Activated CD8-positive, alpha-beta memory T cell treated with anti-CD3 and anti-CD28 coated beads for 36 hours (primary cell): ENCODE measurements around the gene IMP4. TPM values are rescaled to one million over a fixed set of nuclear protein-coding genes. Genes with fewer than 3 reads are reported as not detected.

ENCODE experiments used
- CTCF ChIA-PET: fragments of 350-600 bp; sonication (Branson Sonifier 250); formaldehyde crosslinking; loops from one replicate; lab custom pipeline; 2021; ENCODE audit warnings: antibody characterized with exemption; lab: Charles Lee
- POLR2A ChIA-PET: fragments of 350-600 bp; sonication (Branson Sonifier 250); formaldehyde crosslinking; loops from one replicate; lab custom pipeline; 2021; ENCODE audit warnings: antibody characterized with exemption; lab: Charles Lee
- total RNA-seq, 2 experiments: library from RNA; stranded (reverse); gene quantifications; one replicate each; pipeline ENCODE4 v1.2.3, GENCODE V29; 2021

The IMP4 gene
- total RNA-seq, 2 experiments from 2014 or later = 238 to 240 TPM

- CTCF ChIA-PET = interaction anchor here (1.1 to 2.7 kb wide), 2 partner anchors 8 to 39 kb away, joined by 3 to 21 read pairs; partner anchors contain the start of gene IMP4
- POLR2A ChIA-PET = no interaction called here
Measured at GRCh38 chr2:130334026-130334425, 8.7 kb upstream of the IMP4 start.

- CTCF ChIA-PET = interaction anchor here (1.1 kb wide), 1 partner anchor 38 kb away, joined by 3 read pairs; no protein-coding TSS in a partner anchor
- POLR2A ChIA-PET = no interaction called here
Measured at GRCh38 chr2:130335226-130335625, 7.5 kb upstream of the IMP4 start.

GRCh38 chr2:130336150-130336876, 6.4 kb upstream of the IMP4 start:
- ChIA-PET POLR2A (interaction anchor here (0.7 kb wide), 1 partner anchor 20 kb away, joined by 7 read pairs; no protein-coding TSS in a partner anchor), CTCF (interaction anchor here (1.5 kb wide), 1 partner anchor 19 kb away, joined by 3 read pairs; the partner anchor contains the start of gene PTPN18)

GRCh38 chr2:130336877-130337734, 5.6 kb upstream of the IMP4 start:
- ChIA-PET POLR2A (interaction anchor here (0.7 kb wide), 2 partner anchors 19 to 179 kb away, joined by 7 to 11 read pairs; no protein-coding TSS in a partner anchor), CTCF (interaction anchor here (1.5 kb wide), 1 partner anchor 19 kb away, joined by 3 read pairs; the partner anchor contains the start of gene PTPN18)

- ChIA-PET POLR2A (no interaction called here), CTCF (no interaction called here)
Measured at GRCh38 chr2:130337735-130338325, 4.9 kb upstream of the IMP4 start.

- ChIA-PET CTCF (no interaction called here), POLR2A (no interaction called here)
Measured at GRCh38 chr2:130338793-130339345, 3.8 kb upstream of the IMP4 start.

GRCh38 chr2:130339885-130340745, 2.6 kb upstream of the IMP4 start:
- ChIA-PET POLR2A (no interaction called here), CTCF (interaction anchor here (2.8 to 3.5 kb wide), 2 partner anchors 7 to 158 kb away, joined by 16 to 21 read pairs; partner anchors contain the start of genes MZT2B and SMPD4)

GRCh38 chr2:130341562-130342019, 1.1 kb upstream of the IMP4 start:
- POLR2A ChIA-PET = interaction anchor here (1.7 to 2.2 kb wide), 6 partner anchors 10 to 386 kb away, joined by 5 to 17 read pairs (median 12); partner anchors contain the start of genes MZT2B, PTPN18 and SMPD4
- CTCF ChIA-PET = interaction anchor here (0.5 to 3.5 kb wide), 6 partner anchors 8 to 160 kb away, joined by 3 to 23 read pairs (median 14); partner anchors contain the start of genes MZT2B and SMPD4

- CTCF ChIA-PET = interaction anchor here (1.5 to 3.5 kb wide), 8 partner anchors 9 to 160 kb away, joined by 4 to 23 read pairs (median 10); partner anchors contain the start of genes MZT2B, PTPN18 and SMPD4
- POLR2A ChIA-PET = interaction anchor here (1.1 to 2.2 kb wide), 7 partner anchors 10 to 386 kb away, joined by 3 to 17 read pairs (median 9); partner anchors contain the start of genes MZT2B, PTPN18 and SMPD4
Measured at GRCh38 chr2:130342020-130342532, 621 bp upstream of the IMP4 start.

- CTCF ChIA-PET = interaction anchor here (1.2 to 2.5 kb wide), 3 partner anchors 8 to 164 kb away, joined by 4 to 10 read pairs (median 9); partner anchors contain the start of gene SMPD4
- POLR2A ChIA-PET = interaction anchor here (0.5 to 0.6 kb wide), 2 partner anchors 26 to 32 kb away, joined by 3 read pairs; no protein-coding TSS in a partner anchor
Measured at GRCh38 chr2:130344578-130344977, 1.9 kb downstream of the IMP4 start.

- ChIA-PET POLR2A (interaction anchor here (0.5 to 0.6 kb wide), 2 partner anchors 26 to 32 kb away, joined by 3 read pairs; no protein-coding TSS in a partner anchor), CTCF (interaction anchor here (1.2 kb wide), 1 partner anchor 164 kb away, joined by 4 read pairs; the partner anchor contains the start of gene SMPD4)
Measured at GRCh38 chr2:130345091-130345490, 2.4 kb downstream of the IMP4 start.

- CTCF ChIA-PET = no interaction called here
- POLR2A ChIA-PET = no interaction called here
Measured at GRCh38 chr2:130345611-130346010, 2.9 kb downstream of the IMP4 start.

- ChIA-PET CTCF (no interaction called here), POLR2A (no interaction called here)
Measured at GRCh38 chr2:130346041-130346740, 3.5 kb downstream of the IMP4 start.

- CTCF ChIA-PET = no interaction called here
- POLR2A ChIA-PET = no interaction called here
Measured at GRCh38 chr2:130346741-130347066, 4.0 kb downstream of the IMP4 start.

- POLR2A ChIA-PET = no interaction called here
- CTCF ChIA-PET = no interaction called here
Measured at GRCh38 chr2:130347220-130347925, 4.7 kb downstream of the IMP4 start.

GRCh38 chr2:130349174-130349573, 6.5 kb downstream of the IMP4 start:
- ChIA-PET CTCF (no interaction called here), POLR2A (no interaction called here)
